Aorta (tissue), 5 donors: ENCODE data around the gene SDR42E2. TPM values are rescaled to one million over a fixed set of nuclear protein-coding genes. Genes with fewer than 3 reads are reported as not detected.

Experiments used
- ATAC-seq: fragments of 200-7000 bp; cut with Tn5 transposase; one replicate; pipeline ENCODE4 v1.9.1; 2022; ENCODE audit warnings: moderate library complexity; ENCODE audit not compliant: low FRiP score
- DNase-seq, 2 donors: peaks; one replicate each; pipeline ENCODE4 v3.0.0-alpha.2; 2020
- H3K27ac ChIP-seq, 2 donors: one replicate each; pipeline ENCODE4 v1.5.1; 2013; ENCODE audit warnings: low read length in 2 of 2, mild to moderate bottlenecking in 2 of 2, moderate library complexity in 2 of 2, control low read depth in 1 of 2, inconsistent platforms in 1 of 2, low read depth in 1 of 2
- H3K27me3 ChIP-seq, 2 donors: one replicate each; pipeline ENCODE4 v1.6.1; 2013; ENCODE audit warnings: control low read depth in 1 of 2, low read length in 1 of 2, mild to moderate bottlenecking in 1 of 2, moderate library complexity in 1 of 2; ENCODE audit not compliant: insufficient read depth in 2 of 2, control insufficient read depth in 1 of 2
- H3K36me3 ChIP-seq, 2 donors: one replicate each; pipeline ENCODE4 v1.6.1; 2013; ENCODE audit warnings: control low read depth in 1 of 2, low read length in 1 of 2, mild to moderate bottlenecking in 1 of 2; ENCODE audit not compliant: insufficient read depth in 2 of 2, control insufficient read depth in 1 of 2
- H3K4me1 ChIP-seq, 2 donors: one replicate each; pipeline ENCODE4 v1.6.1; 2013; ENCODE audit warnings: low read length in 2 of 2, control low read depth in 1 of 2, mild to moderate bottlenecking in 1 of 2, moderate library complexity in 1 of 2; ENCODE audit not compliant: insufficient read depth in 2 of 2, control insufficient read depth in 1 of 2
- H3K4me3 ChIP-seq, 2 donors: one replicate each; pipeline ENCODE4 v1.5.1; 2013; ENCODE audit warnings: low read length in 2 of 2, control low read depth in 1 of 2, mild to moderate bottlenecking in 1 of 2
- H3K9me3 ChIP-seq: one replicate; pipeline ENCODE4 v1.6.1; 2013; ENCODE audit warnings: mild to moderate bottlenecking, low read length; ENCODE audit not compliant: control insufficient read depth
- WGBS, 2 donors: extraction: QIAGEN DNeasy Blood & Tissue Kit; methylation state at CpG; one replicate each; pipeline ENCODE4 v1.1.7; 2013; 5-methylcytosine and 5-hydroxymethylcytosine counted together
- intact Hi-C, 2 donors: fragments of 100-400 bp; cut with DNase I; formaldehyde crosslinking; loops; one replicate each; pipeline versions ENCODE4 v1.14.2 to v1.15.0; 2022
- long read RNA-seq, 2 donors: library from polyadenylated mRNA; unstranded; transcript quantifications; one replicate each; pipeline ENCODE4 v2.0.0, GENCODE V29; 2020 to 2021
- polyA plus RNA-seq, 2 donors: library from polyadenylated mRNA; stranded (reverse); fragments of 200-250 nt; gene quantifications; one replicate each; pipeline ENCODE4 v1.2.3, GENCODE V29; 2013
- total RNA-seq, 2 donors: library from RNA; stranded (reverse); fragmentation: NEBNext Ultra II Directional; extraction: Animal tissue kit (Norgen Biotek cat#: 25700); gene quantifications; one replicate each; pipeline ENCODE4 v1.2.1, GENCODE V29; 2021
- donor health status: healthy with polysubstance abuse.
- donor health status: Bipolar disorder and iron deficiency.
- donor health status: DM: no; HTN: no; CAD: no.
- donor health status: DM: no; HTN: no; CAD: no.
- donor health status: DM: yes; HTN: yes; CAD: no.

Gene SDR42E2
- not detected for total RNA-seq
- under 1 TPM in 1 of 2 donors, not detected in 1; 0.10 TPM for polyA plus RNA-seq
- long read RNA-seq, donor 1: 0 reads
- long read RNA-seq, donor 2: 0 reads

DNA sequence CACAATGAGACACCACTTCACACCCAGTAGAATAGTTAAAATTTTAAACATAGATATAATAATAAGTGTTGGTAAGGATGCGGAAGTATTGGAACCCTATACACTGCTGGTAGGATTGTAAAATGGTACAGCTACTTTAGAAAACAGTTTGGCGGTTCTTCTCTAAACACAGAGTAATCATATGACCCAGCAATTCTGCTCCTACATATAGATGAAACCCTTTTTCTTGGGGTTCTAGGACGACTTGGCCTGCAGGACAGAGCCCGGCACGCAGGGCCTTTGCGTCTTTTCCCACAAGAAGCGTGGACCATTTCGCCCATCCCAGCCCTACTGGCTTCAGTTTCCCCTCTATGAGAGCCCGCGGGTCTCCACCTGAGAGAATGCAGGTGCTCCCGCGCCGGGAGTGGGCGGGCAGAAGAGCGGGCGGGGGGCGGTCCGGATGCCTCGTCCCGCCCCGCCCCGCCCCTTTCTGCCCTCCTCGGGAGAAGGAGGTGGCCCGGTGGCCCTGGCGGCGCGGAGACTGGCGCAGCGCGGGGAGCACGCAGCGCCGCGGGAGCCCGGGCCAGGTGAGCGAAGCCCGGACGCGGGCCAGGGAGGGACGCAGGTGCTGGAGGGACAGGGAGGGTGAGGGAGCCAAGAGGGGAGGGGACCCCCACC lies at the start of gene SDR42E2:
Gene SDR42E2, plus strand, starts transcription at position 508 of the 657 bp plus-strand sequence. CDS start 3,077 bp downstream, outside the sequence.
- Histone ChIP-seq H3K9me3 (peaks cover 3% of the 10 kb centered on the region), H3K4me1 (no peaks in the 10 kb centered on the region), H3K27me3 (no peaks in the 10 kb centered on the region), H3K4me3 (no peak within 1 kb of the TSS), H3K36me3 (no peaks in the 10 kb centered on the region), H3K27ac (no peak within 1 kb of the TSS)
- DNase-seq: peak in 1 of 2 donors; percentile 62
- intact Hi-C loops: no loop called here
- no peak for ATAC-seq
- WGBS, 2 donors: 5 to 6% methylated on average over 36 to 40 of the region's 40 CpGs

GRCh38 chr16:22116095-22116700 lies 46.1 kb upstream of the SDR42E2 start:
- intact Hi-C loops: no loop called here
- Histone ChIP-seq H3K36me3 (no peaks in the 10 kb centered on the region), H3K27me3 (no peaks in the 10 kb centered on the region), H3K4me1 (no peaks in the 10 kb centered on the region), H3K4me3 (no peak overlapping the region), H3K27ac (no peak overlapping the region), H3K9me3 (no peaks in the 10 kb centered on the region)
- ATAC-seq (no peak), DNase-seq (no peak)
- WGBS, 2 donors: 63 to 78% methylated on average over 2 of the region's 2 CpGs

- Histone ChIP-seq H3K27ac (no peak overlapping the region), H3K9me3 (no peaks in the 10 kb centered on the region), H3K4me1 (no peaks in the 10 kb centered on the region), H3K4me3 (no peak overlapping the region), H3K27me3 (no peaks in the 10 kb centered on the region), H3K36me3 (no peaks in the 10 kb centered on the region)
- 83 to 94% methylated on average over 2 of the region's 2 CpGs for WGBS, 2 donors
- intact Hi-C loops: no loop called here
- ATAC-seq (no peak), DNase-seq (no peak)
Observed at GRCh38 chr16:22117609-22118008, 44.7 kb upstream of the SDR42E2 start.

DNA sequence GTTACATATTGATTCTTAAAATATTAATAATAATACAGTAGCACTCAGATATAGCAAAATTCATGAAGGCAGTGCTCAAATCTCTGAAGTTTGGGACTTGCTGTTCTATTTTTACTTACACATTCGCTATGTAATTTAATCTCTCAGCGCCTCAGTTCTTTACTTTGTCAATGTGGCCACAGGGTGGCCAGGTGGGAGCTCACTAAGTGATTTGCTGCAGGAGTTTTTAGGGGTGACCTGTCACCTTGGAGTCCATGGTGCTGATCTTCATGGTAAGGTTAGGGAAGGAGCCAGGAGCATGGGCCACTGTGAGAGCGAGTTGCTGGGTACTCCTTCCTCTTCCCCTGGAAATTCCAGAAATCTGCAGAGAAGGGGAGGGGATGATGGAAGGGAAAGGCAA lies 41.9 kb upstream of the SDR42E2 start:
- H3K36me3 ChIP-seq: no peaks in the 10 kb centered on the region
- no peak overlapping the region for H3K27ac ChIP-seq
- ATAC-seq (no peak), DNase-seq (no peak)
- 66 to 69% methylated on average over 3 of the region's 3 CpGs for WGBS, 2 donors
- no peaks in the 10 kb centered on the region for H3K27me3 ChIP-seq
- intact Hi-C loops: no loop called here
- no peak overlapping the region for H3K4me3 ChIP-seq
- no peaks in the 10 kb centered on the region for H3K9me3 ChIP-seq
- H3K4me1 ChIP-seq: no peaks in the 10 kb centered on the region

DNA sequence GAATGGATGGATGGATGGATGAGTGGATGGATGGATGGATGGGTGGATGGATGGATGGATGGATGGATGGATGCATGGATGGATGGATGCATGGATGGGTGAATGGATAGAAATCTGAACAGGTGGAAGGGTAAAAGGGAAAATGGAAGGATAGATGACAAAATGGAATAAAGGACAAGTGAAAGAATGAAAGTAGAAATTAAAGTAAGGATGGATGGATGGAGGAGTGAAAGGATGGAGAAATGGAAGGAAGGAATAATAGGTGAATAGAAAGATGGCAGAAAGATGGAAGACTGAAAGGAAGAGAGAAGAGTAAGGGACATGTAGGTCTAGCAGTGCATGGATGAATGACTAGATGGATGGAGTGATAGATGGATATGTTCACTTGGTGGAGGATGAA lies 40.1 kb upstream of the SDR42E2 start:
- H3K4me1 ChIP-seq: no peaks in the 10 kb centered on the region
- ATAC-seq (no peak), DNase-seq (no peak)
- no peaks in the 10 kb centered on the region for H3K9me3 ChIP-seq
- intact Hi-C loops: no loop called here
- no peaks in the 10 kb centered on the region for H3K27me3 ChIP-seq
- no peak overlapping the region for H3K27ac ChIP-seq
- no peak overlapping the region for H3K4me3 ChIP-seq
- H3K36me3 ChIP-seq: no peaks in the 10 kb centered on the region

GRCh38 chr16:22123146-22123545 lies 39.2 kb upstream of the SDR42E2 start:
- 45 to 56% methylated on average over 3 of the region's 3 CpGs for WGBS, 2 donors
- Histone ChIP-seq H3K4me3 (no peak overlapping the region), H3K36me3 (no peaks in the 10 kb centered on the region), H3K9me3 (no peaks in the 10 kb centered on the region), H3K27me3 (no peaks in the 10 kb centered on the region), H3K4me1 (no peaks in the 10 kb centered on the region), H3K27ac (no peak overlapping the region)
- DNase-seq: no peak
- intact Hi-C loops: no loop called here
- no peak for ATAC-seq

- Histone ChIP-seq H3K27me3 (no peaks in the 10 kb centered on the region), H3K4me3 (no peak overlapping the region), H3K27ac (no peak overlapping the region), H3K4me1 (no peaks in the 10 kb centered on the region), H3K36me3 (no peaks in the 10 kb centered on the region), H3K9me3 (no peaks in the 10 kb centered on the region)
- DNase-seq (no peak), ATAC-seq (no peak)
- intact Hi-C loops: no loop called here
- WGBS, 2 donors: 96 to 98% methylated on average over 5 to 7 of the region's 7 CpGs
Observed at GRCh38 chr16:22123759-22124490, 38.4 kb upstream of the SDR42E2 start.

GRCh38 chr16:22124583-22125284 lies 37.6 kb upstream of the SDR42E2 start:
- H3K27me3 ChIP-seq: no peaks in the 10 kb centered on the region
- WGBS, 2 donors: 96% methylated on average over 6 of the region's 6 CpGs
- no peaks in the 10 kb centered on the region for H3K36me3 ChIP-seq
- no peaks in the 10 kb centered on the region for H3K9me3 ChIP-seq
- no peak for ATAC-seq
- no peak for DNase-seq
- no peak overlapping the region for H3K4me3 ChIP-seq
- H3K4me1 ChIP-seq: no peaks in the 10 kb centered on the region
- intact Hi-C loops: no loop called here
- no peak overlapping the region for H3K27ac ChIP-seq
